A673 (cell line): Measurements from ENCODE around the gene NCKAP5. TPM values are rescaled to one million over a fixed set of nuclear protein-coding genes. Genes with fewer than 3 reads are reported as not detected.

Experiments used
- BruUV-seq: library from RNA; stranded (reverse); fragments of 400-500 nt; replicated peaks from 2 replicates; lab custom pipeline; 2021; lab: Mats Ljungman, UMichigan
- CTCF ChIA-PET: fragments of 300-600 bp; sonication (Branson Sonifier 250); formaldehyde crosslinking; loops from one replicate; lab custom pipeline; 2022; ENCODE audit warnings: antibody characterized with exemption; lab: Charles Lee
- POLR2A ChIA-PET: fragments of 300-600 bp; sonication (Branson Sonifier 250); formaldehyde crosslinking; loops from one replicate; lab custom pipeline; 2022; ENCODE audit warnings: antibody characterized with exemption; ENCODE audit not compliant: low non-redundant PET; lab: Charles Lee
- DNase-seq: peaks from one replicate; pipeline ENCODE4 v3.0.0-alpha.2; 2015; ENCODE audit warnings: low spot score
- H3K27ac ChIP-seq: fragments of 200-600 bp; sonication (generic); 2 replicates; pipeline ENCODE4 v1.5.1; 2016; ENCODE audit warnings: mixed run types, low read depth, mild to moderate bottlenecking, mixed read lengths, antibody characterized with exemption, low read length; ENCODE audit not compliant: poor library complexity, severe bottlenecking
- H3K27me3 ChIP-seq: fragments of 200-600 bp; sonication (generic); replicated peaks from 2 replicates; pipeline ENCODE4 v1.6.1; 2017; ENCODE audit warnings: mixed run types, low read depth, mild to moderate bottlenecking, mixed read lengths, antibody characterized with exemption, low read length; ENCODE audit not compliant: insufficient read depth, poor library complexity
- H3K36me3 ChIP-seq: fragments of 200-600 bp; sonication (generic); 2 replicates; pipeline ENCODE4 v1.6.1; 2016; ENCODE audit warnings: mixed run types, mild to moderate bottlenecking, mixed read lengths, antibody characterized with exemption, low read length; ENCODE audit not compliant: insufficient read depth, poor library complexity, severe bottlenecking
- H3K4me1 ChIP-seq: fragments of 200-600 bp; sonication (generic); 2 replicates; pipeline ENCODE4 v1.6.1; 2017; ENCODE audit warnings: mixed run types, mild to moderate bottlenecking, mixed read lengths, antibody characterized with exemption, low read length; ENCODE audit not compliant: insufficient read depth, poor library complexity, severe bottlenecking
- H3K4me3 ChIP-seq: fragments of 200-600 bp; sonication (generic); 2 replicates; pipeline ENCODE4 v1.5.1; 2016; ENCODE audit warnings: low read depth, mixed run types, mild to moderate bottlenecking, mixed read lengths, low read length; ENCODE audit not compliant: poor library complexity, severe bottlenecking
- H3K9me3 ChIP-seq: fragments of 200-600 bp; sonication (generic); 2 replicates; pipeline ENCODE4 v1.6.1; 2016; ENCODE audit warnings: mixed run types, low read depth, mild to moderate bottlenecking, mixed read lengths, antibody characterized with exemption, low read length; ENCODE audit not compliant: poor library complexity, severe bottlenecking
- EZH2 ChIP-seq: fragments of 200-600 bp; sonication (generic); IDR thresholded peaks from 2 replicates; pipeline ENCODE4 v1.6.1; 2017; ENCODE audit warnings: borderline replicate concordance, low read depth, mild to moderate bottlenecking, mixed read lengths, antibody characterized with exemption, low read length; ENCODE audit not compliant: poor library complexity, severe bottlenecking
- intact Hi-C: fragments of 100-400 bp; cut with micrococcal nuclease; formaldehyde crosslinking; loops from one replicate; pipeline ENCODE4 v1.10.0; 2022; ENCODE audit not compliant: unreplicated experiment
- total RNA-seq: library from RNA; stranded (reverse); gene quantifications from 2 replicates; pipeline ENCODE4 v1.2.3, GENCODE V29; 2021
- TF ChIP-seq, protein P1 (sequence below): fragments of 300-800, 200-600 bp; sonication (generic); conservative IDR thresholded peaks from 2 replicates; pipeline ENCODE4 v1.5.1; 2017; ENCODE audit warnings: low read depth, mild to moderate bottlenecking, antibody characterized with exemption, low read length, moderate library complexity, mixed read lengths

The NCKAP5 gene
- total RNA-seq, 1 experiment from 2014 or later, result 26.6 TPM

DNA sequence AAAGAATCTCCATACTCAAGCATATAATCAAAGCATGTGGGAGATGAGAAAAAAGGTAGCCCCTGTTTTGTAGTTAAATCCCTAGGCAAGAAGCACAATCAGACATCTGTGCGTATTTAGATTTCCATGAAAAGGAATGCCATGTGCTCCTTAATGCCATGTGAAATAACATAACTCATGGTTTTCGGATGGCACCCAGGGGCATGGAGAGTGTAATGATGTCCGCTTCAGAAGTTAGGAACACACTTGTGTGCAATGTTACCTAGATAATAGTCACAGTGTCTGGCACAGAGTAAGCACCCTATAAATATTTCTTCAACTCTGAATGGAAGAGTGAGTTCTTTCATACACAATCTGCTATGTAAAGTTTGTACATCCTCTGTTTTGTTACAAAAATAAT is 197.0 kb downstream of the NCKAP5 start:
- TF ChIP-seq, protein P1, sequence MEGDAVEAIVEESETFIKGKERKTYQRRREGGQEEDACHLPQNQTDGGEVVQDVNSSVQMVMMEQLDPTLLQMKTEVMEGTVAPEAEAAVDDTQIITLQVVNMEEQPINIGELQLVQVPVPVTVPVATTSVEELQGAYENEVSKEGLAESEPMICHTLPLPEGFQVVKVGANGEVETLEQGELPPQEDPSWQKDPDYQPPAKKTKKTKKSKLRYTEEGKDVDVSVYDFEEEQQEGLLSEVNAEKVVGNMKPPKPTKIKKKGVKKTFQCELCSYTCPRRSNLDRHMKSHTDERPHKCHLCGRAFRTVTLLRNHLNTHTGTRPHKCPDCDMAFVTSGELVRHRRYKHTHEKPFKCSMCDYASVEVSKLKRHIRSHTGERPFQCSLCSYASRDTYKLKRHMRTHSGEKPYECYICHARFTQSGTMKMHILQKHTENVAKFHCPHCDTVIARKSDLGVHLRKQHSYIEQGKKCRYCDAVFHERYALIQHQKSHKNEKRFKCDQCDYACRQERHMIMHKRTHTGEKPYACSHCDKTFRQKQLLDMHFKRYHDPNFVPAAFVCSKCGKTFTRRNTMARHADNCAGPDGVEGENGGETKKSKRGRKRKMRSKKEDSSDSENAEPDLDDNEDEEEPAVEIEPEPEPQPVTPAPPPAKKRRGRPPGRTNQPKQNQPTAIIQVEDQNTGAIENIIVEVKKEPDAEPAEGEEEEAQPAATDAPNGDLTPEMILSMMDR, result no peak
- BruUV-seq, result no TSS peak
- H3K27me3 ChIP-seq, result no peaks in the 10 kb centered on the region
- no peaks in the 10 kb centered on the region for H3K9me3 ChIP-seq
- POLR2A ChIA-PET, result no interaction called here
- DNase-seq, result no peak
- no peak overlapping the region for H3K4me3 ChIP-seq
- CTCF ChIA-PET, result no interaction called here
- intact Hi-C loops, result no loop called here
- H3K27ac ChIP-seq, result no peak overlapping the region
- no peaks in the 10 kb centered on the region for H3K36me3 ChIP-seq
- H3K4me1 ChIP-seq, result peaks cover 14% of the 10 kb centered on the region

DNA sequence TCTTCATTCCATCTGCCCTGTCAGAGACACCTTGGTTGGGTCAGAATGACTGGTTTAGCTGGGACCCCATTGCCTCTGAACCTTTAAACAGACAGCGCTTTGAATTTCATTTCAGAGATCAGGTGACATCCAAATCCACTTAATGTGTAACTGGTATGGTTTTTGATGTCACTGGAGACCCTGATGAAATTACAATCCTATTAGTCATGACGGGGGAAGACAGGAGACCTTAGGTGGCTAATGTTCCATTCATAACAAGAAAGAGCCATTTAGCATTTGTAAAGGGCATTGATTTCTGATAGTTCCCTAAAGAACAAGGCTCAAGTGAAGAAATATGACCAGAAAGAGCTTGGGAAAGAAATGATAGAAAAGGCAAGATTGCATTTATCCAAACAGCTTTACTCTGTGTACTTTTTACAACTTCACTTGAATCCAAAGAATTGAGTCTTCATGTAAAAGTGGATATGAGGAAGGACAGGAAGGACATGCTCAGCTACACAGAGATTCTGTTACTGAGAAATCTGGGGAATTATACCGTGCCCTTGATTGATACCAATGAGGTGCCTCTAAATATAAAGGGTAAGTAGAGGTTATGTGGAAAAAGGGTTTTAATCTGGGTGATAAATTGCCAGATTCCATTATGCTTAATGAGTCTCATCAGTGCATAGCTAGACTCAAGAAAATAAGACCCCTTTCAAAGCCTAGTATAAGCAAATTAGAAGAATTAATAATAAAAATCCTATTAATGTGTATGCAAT is 198.2 kb downstream of the NCKAP5 start:
- TF ChIP-seq, protein P1, result no peak
- TF ChIP-seq EZH2, result no peak
- no peak overlapping the region for H3K4me3 ChIP-seq
- H3K4me1 ChIP-seq, result peaks cover 19% of the 10 kb centered on the region
- ChIA-PET CTCF (no interaction called here), POLR2A (no interaction called here)
- no peak overlapping the region for H3K27ac ChIP-seq
- no peaks in the 10 kb centered on the region for H3K27me3 ChIP-seq
- intact Hi-C loops, result loop anchor here (10.0 kb wide), 1 partner anchor 415 kb away; no protein-coding TSS in a partner anchor
- no peaks in the 10 kb centered on the region for H3K36me3 ChIP-seq
- H3K9me3 ChIP-seq, result no peaks in the 10 kb centered on the region
- peak; percentile 45 for DNase-seq
- no TSS peak for BruUV-seq

DNA sequence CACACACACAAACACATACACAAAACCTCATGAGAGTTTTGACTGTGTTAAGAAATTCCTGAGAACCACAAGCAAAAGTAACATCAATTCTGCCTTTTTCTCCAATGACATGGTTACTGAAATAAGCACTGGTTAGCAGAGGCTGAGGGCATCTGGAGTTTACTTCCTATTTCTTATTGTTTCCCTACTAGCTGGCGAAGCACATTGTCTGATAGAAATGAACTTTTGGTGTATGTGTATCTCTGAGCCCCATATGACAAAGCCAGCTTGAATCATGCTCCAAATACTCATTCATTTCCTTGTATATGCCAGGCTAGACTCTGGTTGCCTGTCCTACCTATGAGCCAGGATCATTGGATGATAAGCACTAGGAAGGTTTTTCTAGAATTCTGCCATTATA is 203.1 kb downstream of the NCKAP5 start:
- Histone ChIP-seq H3K4me1 (peaks cover 48% of the 10 kb centered on the region), H3K9me3 (no peaks in the 10 kb centered on the region), H3K36me3 (no peaks in the 10 kb centered on the region), H3K4me3 (no peak overlapping the region), H3K27me3 (no peaks in the 10 kb centered on the region), H3K27ac (no peak overlapping the region)
- ChIA-PET CTCF (no interaction called here), POLR2A (no interaction called here)
- no peak for DNase-seq
- TF ChIP-seq, protein P1, result no peak
- intact Hi-C loops, result loop anchor here (10.0 kb wide), 1 partner anchor 420 kb away; no protein-coding TSS in a partner anchor
- BruUV-seq, result no TSS peak
